ENCODE results near the gene PCMT1.

GRCh38 chr6:149823013-149823412, 73.5 kb downstream of the PCMT1 start:
- TF ChIP-seq ZNF24 (IDR thresholded peaks at IDR 0.05) (no peak), FOS (IDR thresholded peaks at IDR 0.05; ENCODE audit: borderline replicate concordance, extremely low read depth, insufficient read length) (no peak), CTCF (IDR thresholded peaks at IDR 0.05 in 2 of 3, conservative IDR thresholded peaks at IDR 0.05 in 1 of 3; ENCODE audit: control insufficient read depth in 2 of 3, extremely low read depth in 1 of 3, insufficient read depth in 1 of 3, low read depth in 3 of 3, low read length in 3 of 3) (no peak; a peak in 1 of 6 replicates)
